H9 (cell line): Measurements from ENCODE around the gene ALDH1B1. TPM values are rescaled to one million over a fixed set of nuclear protein-coding genes. Genes with fewer than 3 reads are reported as not detected.

Experiments used
- DNase-seq: peaks from one replicate; pipeline ENCODE4 v3.0.0-alpha.2; 2017
- H2AFZ ChIP-seq: one replicate; pipeline ENCODE4 v1.6.1; 2013; ENCODE audit warnings: mild to moderate bottlenecking, low read length, control low read depth, moderate library complexity
- H2AK5ac ChIP-seq: 2 replicates; pipeline ENCODE4 v1.6.1; 2013; ENCODE audit warnings: low read length, control low read depth, mixed read lengths; ENCODE audit not compliant: insufficient read length
- H2BK120ac ChIP-seq: one replicate; pipeline ENCODE4 v1.6.1; 2013; ENCODE audit warnings: low read depth, mild to moderate bottlenecking, low read length, control low read depth, inconsistent platforms; ENCODE audit not compliant: poor library complexity, severe bottlenecking
- H2BK12ac ChIP-seq: 2 replicates; pipeline ENCODE4 v1.6.1; 2013; ENCODE audit warnings: low read length, control low read depth, mixed read lengths, low read depth; ENCODE audit not compliant: insufficient read length
- H2BK15ac ChIP-seq: 2 replicates; pipeline ENCODE4 v1.6.1; 2013; ENCODE audit warnings: low read depth, low read length, control low read depth
- H2BK20ac ChIP-seq: one replicate; pipeline ENCODE4 v1.6.1; 2013; ENCODE audit warnings: low read depth, mild to moderate bottlenecking, low read length, control low read depth, inconsistent platforms; ENCODE audit not compliant: poor library complexity, severe bottlenecking
- H2BK5ac ChIP-seq: 2 replicates; pipeline ENCODE4 v1.6.1; 2013; ENCODE audit warnings: low read length, control low read depth, mixed read lengths; ENCODE audit not compliant: insufficient read length
- H3K14ac ChIP-seq: 2 replicates; pipeline ENCODE4 v1.6.1; 2013; ENCODE audit warnings: low read length, control low read depth; ENCODE audit not compliant: insufficient read depth
- H3K18ac ChIP-seq: 2 replicates; pipeline ENCODE4 v1.6.1; 2013; ENCODE audit warnings: low read depth, mild to moderate bottlenecking, mixed read lengths, low read length, control low read depth; ENCODE audit not compliant: insufficient read length
- H3K23ac ChIP-seq: 2 replicates; pipeline ENCODE4 v1.6.1; 2013; ENCODE audit warnings: low read length, control low read depth, mixed read lengths, low read depth; ENCODE audit not compliant: insufficient read length
- H3K23me2 ChIP-seq: 2 replicates; pipeline ENCODE4 v1.6.1; 2013; ENCODE audit warnings: low read depth, mild to moderate bottlenecking, mixed read lengths, low read length, control low read depth; ENCODE audit not compliant: insufficient read length, poor library complexity, severe bottlenecking
- H3K27ac ChIP-seq: 2 replicates; pipeline ENCODE4 v1.5.1; 2013; ENCODE audit warnings: low read length, control low read depth, mixed read lengths, low read depth; ENCODE audit not compliant: insufficient read length
- H3K27me3 ChIP-seq: 2 replicates; pipeline ENCODE4 v1.6.1; 2013; ENCODE audit warnings: low read length, control low read depth, inconsistent platforms; ENCODE audit not compliant: insufficient read depth
- H3K4ac ChIP-seq: 2 replicates; pipeline ENCODE4 v1.6.1; 2013; ENCODE audit warnings: low read depth, mild to moderate bottlenecking, control low read depth, inconsistent platforms, low read length, moderate library complexity
- H3K4me1 ChIP-seq: 2 replicates; pipeline ENCODE4 v1.6.1; 2013; ENCODE audit warnings: low read length, control low read depth, inconsistent platforms; ENCODE audit not compliant: insufficient read depth
- H3K4me2 ChIP-seq: 2 replicates; pipeline ENCODE4 v1.6.1; 2013; ENCODE audit warnings: low read length, control low read depth, mixed read lengths; ENCODE audit not compliant: insufficient read length, insufficient read depth
- H3K56ac ChIP-seq: 2 replicates; pipeline ENCODE4 v1.6.1; 2013; ENCODE audit warnings: low read depth, mild to moderate bottlenecking, mixed read lengths, low read length, control low read depth; ENCODE audit not compliant: insufficient read length
- H3K79me1 ChIP-seq: 2 replicates; pipeline ENCODE4 v1.6.1; 2013; ENCODE audit warnings: low read depth, mild to moderate bottlenecking, moderate library complexity, low read length, control low read depth, inconsistent platforms; ENCODE audit not compliant: insufficient read depth, poor library complexity, severe bottlenecking
- H3K79me2 ChIP-seq: 2 replicates; pipeline ENCODE4 v1.6.1; 2013; ENCODE audit warnings: low read length, control low read depth, inconsistent platforms; ENCODE audit not compliant: insufficient read depth
- H3K9ac ChIP-seq: 2 replicates; pipeline ENCODE4 v1.6.1; 2013; ENCODE audit warnings: low read length, control low read depth, mixed read lengths; ENCODE audit not compliant: insufficient read length; ENCODE audit errors: extremely low read depth
- H3K9me3 ChIP-seq: one replicate; pipeline ENCODE4 v1.6.1; 2013; ENCODE audit warnings: low read depth, low read length, inconsistent platforms; ENCODE audit not compliant: control insufficient read depth
- H3T11ph ChIP-seq: one replicate; pipeline ENCODE4 v1.6.1; 2013; ENCODE audit warnings: mild to moderate bottlenecking, low read length, control low read depth, inconsistent platforms
- H4K20me1 ChIP-seq: one replicate; pipeline ENCODE4 v1.6.1; 2013; ENCODE audit not compliant: control insufficient read depth, insufficient read length, insufficient read depth
- H4K5ac ChIP-seq: 2 replicates; pipeline ENCODE4 v1.6.1; 2013; ENCODE audit warnings: low read depth, mild to moderate bottlenecking, mixed read lengths, low read length, control low read depth; ENCODE audit not compliant: insufficient read length
- H4K8ac ChIP-seq: replicated peaks from 2 replicates; pipeline ENCODE4 v1.6.1; 2013; ENCODE audit warnings: low read length, control low read depth, mixed read lengths, low read depth; ENCODE audit not compliant: insufficient read length
- H4K91ac ChIP-seq: 2 replicates; pipeline ENCODE4 v1.6.1; 2013; ENCODE audit warnings: low read depth, mild to moderate bottlenecking, moderate library complexity, mixed read lengths, low read length, control low read depth; ENCODE audit not compliant: insufficient read length
- H3K27ac Mint-ChIP-seq, 3 experiments: 2 replicates in 2 of 3; 3 replicates in 1 of 3; pipeline ENCODE4 v1.8.0; 2020 to 2021; ENCODE audit warnings: mixed read lengths in 3 of 3, mild to moderate bottlenecking in 1 of 3, moderate library complexity in 1 of 3
- H3K27me3 Mint-ChIP-seq: 2 replicates; pipeline ENCODE4 v1.8.0; 2021; ENCODE audit warnings: low read depth, mild to moderate bottlenecking, moderate library complexity, mixed read lengths
- H3K36me3 Mint-ChIP-seq, 3 experiments: 2 replicates in 2 of 3; 3 replicates in 1 of 3; pipeline ENCODE4 v1.8.0; 2020 to 2021; ENCODE audit warnings: low read depth in 3 of 3, mixed read lengths in 3 of 3; ENCODE audit not compliant: insufficient read depth in 1 of 3
- H3K4me1 Mint-ChIP-seq, 2 experiments: 2 replicates each; pipeline ENCODE4 v1.8.0; 2020; ENCODE audit warnings: mixed read lengths in 2 of 2
- H3K4me3 Mint-ChIP-seq, 2 experiments: 2 replicates in 1 of 2; 3 replicates in 1 of 2; pipeline ENCODE4 v1.8.0; 2020 to 2021; ENCODE audit warnings: mild to moderate bottlenecking in 2 of 2, mixed read lengths in 2 of 2, moderate library complexity in 1 of 2
- H3K9me3 Mint-ChIP-seq, 2 experiments: 2 replicates in 1 of 2; 3 replicates in 1 of 2; pipeline ENCODE4 v1.8.0; 2020; ENCODE audit warnings: mild to moderate bottlenecking in 2 of 2, mixed read lengths in 2 of 2, moderate library complexity in 1 of 2
- CTCF ChIP-seq: fragments of 200-600 bp; sonication (generic); conservative IDR thresholded peaks from 3 replicates; pipeline ENCODE4 v1.8.0; 2021; ENCODE audit warnings: antibody characterized with exemption, mild to moderate bottlenecking
- WGBS: extraction: QIAGEN DNeasy Blood & Tissue Kit; methylation state at CpG from one replicate; pipeline ENCODE4 v1.1.7; 2013; ENCODE audit warnings: missing lambda C conversion rate, low lambda C conversion rate, mixed read lengths; ENCODE audit not compliant: insufficient read length; ENCODE audit errors: extremely low coverage; 5-methylcytosine and 5-hydroxymethylcytosine counted together
- total RNA-seq: library from RNA; stranded (reverse); gene quantifications from 2 replicates; pipeline ENCODE4 v1.2.1, GENCODE V29; 2021

ALDH1B1 gene
- total RNA-seq, 1 experiment from 2014 or later: 49.6 TPM

DNA sequence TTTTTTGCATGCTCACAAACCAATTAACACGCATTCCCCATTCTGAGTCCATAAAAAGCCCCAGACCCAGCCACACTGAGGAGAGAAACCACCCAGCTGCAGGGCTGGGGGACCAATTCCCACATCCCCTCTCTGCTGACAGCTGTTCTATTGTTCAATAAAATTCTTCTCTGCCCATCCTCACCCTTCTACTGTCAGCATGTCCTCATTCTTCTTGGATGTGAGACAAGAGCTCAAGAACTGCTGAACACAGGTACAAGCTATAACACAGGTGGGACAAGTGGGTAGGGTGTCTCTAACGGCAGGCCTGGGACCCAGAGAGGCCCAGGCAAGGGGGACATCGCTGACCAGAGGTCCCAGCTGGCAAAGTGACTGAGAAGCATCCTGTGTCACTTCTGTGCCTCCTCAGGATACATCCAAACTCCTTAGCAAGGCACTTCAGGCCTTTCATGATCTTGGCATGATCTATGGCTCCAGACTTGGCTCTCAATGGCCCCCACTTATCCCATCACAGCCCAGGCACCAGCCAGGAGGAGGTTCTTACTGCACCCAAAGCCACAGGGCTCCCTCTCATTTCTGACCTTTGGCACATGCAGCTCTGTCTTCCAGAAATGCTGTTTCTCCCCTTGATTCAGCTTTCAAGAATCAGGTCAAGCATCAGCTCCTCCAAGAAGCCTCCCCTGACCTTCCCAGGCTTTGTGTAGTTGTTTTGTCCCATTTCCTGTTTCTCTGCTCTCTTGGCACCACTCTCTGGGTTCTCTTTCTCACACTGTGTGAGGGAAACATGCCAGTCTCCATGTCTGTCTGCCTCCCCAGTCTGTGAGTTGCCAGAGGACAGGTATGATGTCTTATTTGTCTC lies 7.3 kb upstream of the ALDH1B1 start:
- DNase-seq: no peak
- H3K27me3 Mint-ChIP-seq: peaks cover 72% of the 10 kb centered on the region
- Histone ChIP-seq H3K23me2 (no peaks in the 10 kb centered on the region), H3K27ac (no peak overlapping the region), H2AK5ac (no peak overlapping the region), H2BK20ac (no peak overlapping the region), H2BK120ac (no peak overlapping the region), H2BK12ac (no peak overlapping the region), H3K23ac (no peak overlapping the region), H3K4me2 (no peak overlapping the region), H3K9me3 (no peaks in the 10 kb centered on the region), H3K14ac (no peak overlapping the region), H4K8ac (no peak overlapping the region), H4K5ac (no peak overlapping the region), H3K4ac (no peak overlapping the region), H2BK15ac (no peak overlapping the region), H3K79me1 (no peaks in the 10 kb centered on the region), H3K79me2 (no peaks in the 10 kb centered on the region), H3K18ac (no peak overlapping the region), H3T11ph (no peak overlapping the region), H3K27me3 (peaks cover 2% of the 10 kb centered on the region; the same call in 1 of the 2 replicates), H3K4me1 (peaks cover 3% of the 10 kb centered on the region; the same call in 1 of the 2 replicates), H2AFZ (no peak overlapping the region), H4K20me1 (no peaks in the 10 kb centered on the region), H3K56ac (no peak overlapping the region), H2BK5ac (no peak overlapping the region), H4K91ac (no peak overlapping the region), H3K9ac (no peak overlapping the region)
- no peak for TF ChIP-seq CTCF
- H3K36me3 Mint-ChIP-seq: peaks cover 5 to 13% (median 11%) of the 10 kb centered on the region in 3 experiments; a peak in 6 of 7 replicates
- no peak overlapping the region; a peak in 2 of 7 replicates for H3K27ac Mint-ChIP-seq
- H3K4me1 Mint-ChIP-seq: peaks cover 22% of the 10 kb centered on the region in 2 experiments
- peaks cover 18 to 19% of the 10 kb centered on the region in 2 experiments for H3K9me3 Mint-ChIP-seq
- no CpG with 5 or more reads among the region's 3 CpGs for WGBS
- H3K4me3 Mint-ChIP-seq: no peak overlapping the region
